ENCODE measurements around the gene SMCHD1.
"Not testable (repeated sequence)": the region's sequence is repeated elsewhere in the genome, so short reads cannot be mapped to it uniquely, and the experiment has no call there.

Gene SMCHD1

DNA sequence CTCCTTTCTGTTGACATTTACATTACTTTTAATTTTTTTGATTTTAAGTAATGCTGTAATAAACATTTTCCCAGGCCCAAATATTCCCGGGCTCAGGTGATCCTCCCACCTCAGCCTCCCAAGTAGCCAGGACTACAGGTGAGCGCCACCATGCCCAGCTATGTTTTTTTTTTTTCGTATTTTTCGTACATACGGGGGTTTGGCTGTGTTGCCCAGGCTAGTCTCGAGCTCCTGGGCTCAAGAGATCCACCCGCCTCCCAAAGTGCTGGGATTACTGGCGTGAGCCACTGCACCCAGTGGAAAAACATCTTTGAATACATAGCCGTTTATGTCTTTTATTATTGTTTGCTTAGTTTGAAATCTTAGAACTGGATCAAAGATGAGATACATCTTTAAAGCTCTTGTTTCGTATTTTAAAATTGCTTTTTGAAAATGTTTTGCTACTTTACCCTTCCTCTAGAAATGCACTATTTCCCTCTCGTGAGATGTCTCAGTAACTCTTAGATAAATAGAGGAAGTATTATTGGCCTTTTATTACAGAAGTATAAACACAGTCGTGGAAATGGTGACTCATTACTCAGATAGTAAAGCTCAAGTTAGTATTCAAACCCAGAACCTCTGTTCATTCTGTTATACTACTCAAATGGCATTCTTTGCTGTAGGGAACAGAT, 2.4 kb downstream of the SMCHD1 start:
- H3K27me3 ChIP-seq (replicated peaks; ENCODE audit: control insufficient read depth, insufficient read depth, low read length): no peaks in the 10 kb centered on the region
- H3K4me3 ChIP-seq (ENCODE audit: low read length): peak overlapping the region; percentile 98
- peak overlapping the region; percentile 95 for H3K9ac ChIP-seq (ENCODE audit: low read length)
- peak; percentile 89 for DNase-seq (ENCODE audit: low read depth)
- H3K4me1 ChIP-seq (ENCODE audit: control insufficient read depth, insufficient read depth, low read length): peaks cover 19% of the 10 kb centered on the region
- no peaks in the 10 kb centered on the region for H3K36me3 ChIP-seq (ENCODE audit: control insufficient read depth, insufficient read depth, low read length, severe bottlenecking)
- no peaks in the 10 kb centered on the region for H3K9me3 ChIP-seq (ENCODE audit: control insufficient read depth, low read length)

GRCh38 chr18:2660849-2661248, 5.3 kb downstream of the SMCHD1 start:
- peaks cover 19% of the 10 kb centered on the region for H3K4me1 ChIP-seq (ENCODE audit: control insufficient read depth, insufficient read depth, low read length)
- DNase-seq (ENCODE audit: low read depth); H3K4me3 ChIP-seq (ENCODE audit: low read length); H3K36me3 ChIP-seq (ENCODE audit: control insufficient read depth, insufficient read depth, low read length, severe bottlenecking); H3K27me3 ChIP-seq (replicated peaks; ENCODE audit: control insufficient read depth, insufficient read depth, low read length); H3K9ac ChIP-seq (ENCODE audit: low read length); H3K9me3 ChIP-seq (ENCODE audit: control insufficient read depth, low read length): not testable (repeated sequence)

- not testable (repeated sequence) for H3K9ac ChIP-seq (ENCODE audit: low read length); DNase-seq (ENCODE audit: low read depth); H3K4me3 ChIP-seq (ENCODE audit: low read length); H3K36me3 ChIP-seq (ENCODE audit: control insufficient read depth, insufficient read depth, low read length, severe bottlenecking); H3K27me3 ChIP-seq (replicated peaks; ENCODE audit: control insufficient read depth, insufficient read depth, low read length); H3K9me3 ChIP-seq (ENCODE audit: control insufficient read depth, low read length)
- H3K4me1 ChIP-seq (ENCODE audit: control insufficient read depth, insufficient read depth, low read length): peaks cover 18% of the 10 kb centered on the region
These were observed 6.8 kb downstream of the SMCHD1 start for GRCh38 chr18:2662288-2662687.

DNA sequence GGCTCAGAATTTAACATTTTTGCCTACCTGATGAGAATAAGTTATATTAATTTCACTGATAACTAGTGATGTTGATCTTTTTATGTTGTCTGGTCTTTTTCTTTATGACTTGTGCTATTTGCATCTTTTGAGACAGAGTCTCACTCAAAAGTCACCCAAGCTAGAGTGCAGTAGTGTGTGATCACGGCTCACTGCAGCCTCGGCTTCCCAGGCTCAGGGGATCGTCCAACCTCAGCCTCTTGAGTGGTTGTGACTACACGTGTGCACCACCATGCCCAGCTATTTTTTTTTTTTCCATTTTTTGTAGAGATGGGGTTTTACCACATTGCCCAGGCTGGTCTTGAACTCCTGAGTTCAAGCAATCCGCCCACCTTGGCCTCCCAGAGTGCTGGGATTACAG, 7.5 kb downstream of the SMCHD1 start:
- no peak for DNase-seq (ENCODE audit: low read depth)
- Histone ChIP-seq H3K36me3 (ENCODE audit: control insufficient read depth, insufficient read depth, low read length, severe bottlenecking) (peaks cover 11% of the 10 kb centered on the region), H3K4me3 (ENCODE audit: low read length) (no peak overlapping the region), H3K9me3 (ENCODE audit: control insufficient read depth, low read length) (no peaks in the 10 kb centered on the region), H3K9ac (ENCODE audit: low read length) (no peak overlapping the region), H3K27me3 (replicated peaks; ENCODE audit: control insufficient read depth, insufficient read depth, low read length) (no peaks in the 10 kb centered on the region), H3K4me1 (ENCODE audit: control insufficient read depth, insufficient read depth, low read length) (peaks cover 11% of the 10 kb centered on the region)

DNA sequence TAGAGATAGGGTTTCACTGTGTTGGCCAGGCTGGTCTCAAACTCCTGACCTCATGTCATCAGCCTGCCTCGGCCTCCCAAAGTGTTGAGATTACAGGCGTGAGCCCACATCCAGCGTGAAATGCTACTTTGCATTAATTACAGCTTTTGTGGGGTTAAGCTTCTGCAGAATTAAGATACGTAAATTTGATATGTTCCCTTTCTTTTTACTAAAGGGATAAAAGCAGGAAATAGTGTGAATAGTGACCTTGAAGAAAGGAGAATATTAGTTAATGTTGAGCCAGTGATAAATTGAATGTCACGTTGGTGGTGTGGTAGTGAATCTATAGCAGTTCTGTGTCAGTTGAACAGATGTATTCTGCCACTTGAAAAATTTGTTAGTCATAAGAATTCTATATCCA, 16.9 kb downstream of the SMCHD1 start:
- DNase-seq (ENCODE audit: low read depth): no peak
- no peak overlapping the region for H3K9ac ChIP-seq (ENCODE audit: low read length)
- H3K9me3 ChIP-seq (ENCODE audit: control insufficient read depth, low read length): no peaks in the 10 kb centered on the region
- H3K27me3 ChIP-seq (replicated peaks; ENCODE audit: control insufficient read depth, insufficient read depth, low read length): no peaks in the 10 kb centered on the region
- peaks cover 8% of the 10 kb centered on the region for H3K4me1 ChIP-seq (ENCODE audit: control insufficient read depth, insufficient read depth, low read length)
- H3K36me3 ChIP-seq (ENCODE audit: control insufficient read depth, insufficient read depth, low read length, severe bottlenecking): peaks cover 71% of the 10 kb centered on the region
- no peak overlapping the region for H3K4me3 ChIP-seq (ENCODE audit: low read length)

- H3K9me3 ChIP-seq (ENCODE audit: control insufficient read depth, low read length): no peaks in the 10 kb centered on the region
- no peaks in the 10 kb centered on the region for H3K27me3 ChIP-seq (replicated peaks; ENCODE audit: control insufficient read depth, insufficient read depth, low read length)
- peaks cover 69% of the 10 kb centered on the region for H3K36me3 ChIP-seq (ENCODE audit: control insufficient read depth, insufficient read depth, low read length, severe bottlenecking)
- no peak for DNase-seq (ENCODE audit: low read depth)
- no peak overlapping the region for H3K9ac ChIP-seq (ENCODE audit: low read length)
- no peak overlapping the region for H3K4me3 ChIP-seq (ENCODE audit: low read length)
- H3K4me1 ChIP-seq (ENCODE audit: control insufficient read depth, insufficient read depth, low read length): peaks cover 8% of the 10 kb centered on the region
These were observed 17.3 kb downstream of the SMCHD1 start for GRCh38 chr18:2672872-2673271.

DNA sequence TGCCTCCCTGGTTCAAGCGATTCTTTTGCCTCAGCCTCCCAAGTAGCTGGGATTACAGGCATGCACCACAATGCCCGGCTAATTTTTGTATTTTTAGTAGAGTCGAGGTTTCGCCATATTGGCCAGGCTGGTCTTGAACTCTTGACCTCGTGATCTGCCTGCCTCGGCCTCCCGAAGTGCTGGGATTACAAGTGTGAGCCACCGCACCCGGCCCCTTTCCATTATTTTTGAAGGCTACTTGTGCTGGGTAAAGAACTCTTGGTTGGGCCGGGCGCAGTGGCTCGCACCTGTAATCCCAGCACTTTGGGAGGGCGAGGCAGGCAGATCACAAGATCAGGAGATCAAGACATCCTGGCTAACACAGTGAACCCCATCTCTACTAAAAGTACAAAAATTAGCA, 23.4 kb downstream of the SMCHD1 start:
- not testable (repeated sequence) for DNase-seq (ENCODE audit: low read depth); H3K27me3 ChIP-seq (replicated peaks; ENCODE audit: control insufficient read depth, insufficient read depth, low read length); H3K9ac ChIP-seq (ENCODE audit: low read length); H3K9me3 ChIP-seq (ENCODE audit: control insufficient read depth, low read length); H3K4me3 ChIP-seq (ENCODE audit: low read length)
- peaks cover 32% of the 10 kb centered on the region for H3K36me3 ChIP-seq (ENCODE audit: control insufficient read depth, insufficient read depth, low read length, severe bottlenecking)
- H3K4me1 ChIP-seq (ENCODE audit: control insufficient read depth, insufficient read depth, low read length): peaks cover 15% of the 10 kb centered on the region

DNA sequence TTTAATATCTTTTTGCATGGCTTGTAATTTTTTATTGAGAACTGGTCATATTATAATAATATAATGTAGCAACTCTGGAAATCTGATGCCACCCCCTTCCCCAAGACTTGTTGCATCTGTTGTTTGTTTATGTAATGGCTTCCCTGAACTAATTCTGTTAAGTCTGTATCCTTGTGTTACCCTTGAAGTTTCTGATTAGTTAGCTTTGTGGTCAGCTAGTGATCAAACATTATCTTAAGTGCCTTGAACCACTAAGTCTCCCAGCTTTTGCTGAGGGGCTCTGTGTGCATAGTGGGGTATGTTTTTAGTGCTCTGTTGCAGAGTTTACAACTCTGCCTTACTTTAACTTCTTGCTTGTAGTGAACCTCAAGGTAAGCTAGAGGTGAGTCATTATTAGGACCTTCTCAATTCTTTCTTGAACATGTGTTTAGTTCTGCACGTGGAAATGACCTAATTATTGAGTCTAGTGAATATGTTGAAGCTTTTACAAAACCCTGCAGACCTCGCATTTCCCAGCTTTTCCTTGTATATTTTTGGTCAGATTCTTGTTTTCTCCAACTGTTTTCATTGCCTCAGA, 24.8 kb downstream of the SMCHD1 start:
- Histone ChIP-seq H3K9me3 (ENCODE audit: control insufficient read depth, low read length) (no peaks in the 10 kb centered on the region), H3K36me3 (ENCODE audit: control insufficient read depth, insufficient read depth, low read length, severe bottlenecking) (peaks cover 20% of the 10 kb centered on the region), H3K27me3 (replicated peaks; ENCODE audit: control insufficient read depth, insufficient read depth, low read length) (no peaks in the 10 kb centered on the region), H3K4me3 (ENCODE audit: low read length) (no peak overlapping the region), H3K4me1 (ENCODE audit: control insufficient read depth, insufficient read depth, low read length) (peaks cover 8% of the 10 kb centered on the region), H3K9ac (ENCODE audit: low read length) (no peak overlapping the region)
- DNase-seq (ENCODE audit: low read depth): peak; percentile 14

DNA sequence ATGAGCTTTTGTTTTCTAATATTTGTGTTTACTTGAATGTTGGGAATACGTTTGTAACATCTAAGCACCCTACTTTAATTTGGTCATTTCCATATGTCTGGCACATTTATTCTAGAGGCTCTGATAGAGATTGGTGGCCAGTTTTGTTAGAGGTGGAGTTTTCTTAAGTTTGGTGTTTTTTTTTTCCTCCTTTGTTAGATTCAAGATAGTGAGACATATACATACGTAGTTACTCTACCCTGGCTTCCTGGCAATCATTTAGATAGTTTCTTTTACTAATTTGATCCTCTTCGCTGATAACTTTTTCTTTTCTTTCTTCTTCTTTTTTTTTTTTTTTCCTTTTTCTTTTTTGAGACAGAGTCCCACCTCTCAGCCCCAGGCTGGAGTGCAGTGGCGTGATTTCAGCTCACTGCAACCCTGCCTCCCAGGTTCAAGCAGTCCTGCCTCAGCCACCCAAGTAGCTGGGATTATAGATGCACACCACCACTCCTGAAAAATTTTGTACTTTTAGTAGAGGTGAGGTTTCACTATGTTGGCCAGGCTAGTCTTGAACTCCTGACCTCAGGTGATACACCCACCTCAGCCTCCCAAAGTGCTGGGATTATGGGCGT, 26.6 kb downstream of the SMCHD1 start:
- no peak for DNase-seq (ENCODE audit: low read depth)
- H3K27me3 ChIP-seq (replicated peaks; ENCODE audit: control insufficient read depth, insufficient read depth, low read length): no peaks in the 10 kb centered on the region
- H3K9ac ChIP-seq (ENCODE audit: low read length): no peak overlapping the region
- H3K4me1 ChIP-seq (ENCODE audit: control insufficient read depth, insufficient read depth, low read length): peaks cover 8% of the 10 kb centered on the region
- peaks cover 11% of the 10 kb centered on the region for H3K9me3 ChIP-seq (ENCODE audit: control insufficient read depth, low read length)
- H3K4me3 ChIP-seq (ENCODE audit: low read length): no peak overlapping the region
- peaks cover 21% of the 10 kb centered on the region for H3K36me3 ChIP-seq (ENCODE audit: control insufficient read depth, insufficient read depth, low read length, severe bottlenecking)

GRCh38 chr18:2683055-2683454, 27.5 kb downstream of the SMCHD1 start:
- peaks cover 31% of the 10 kb centered on the region for H3K36me3 ChIP-seq (ENCODE audit: control insufficient read depth, insufficient read depth, low read length, severe bottlenecking)
- H3K27me3 ChIP-seq (replicated peaks; ENCODE audit: control insufficient read depth, insufficient read depth, low read length): no peaks in the 10 kb centered on the region
- DNase-seq (ENCODE audit: low read depth): no peak
- no peak overlapping the region for H3K9ac ChIP-seq (ENCODE audit: low read length)
- no peak overlapping the region for H3K4me3 ChIP-seq (ENCODE audit: low read length)
- H3K9me3 ChIP-seq (ENCODE audit: control insufficient read depth, low read length): peaks cover 16% of the 10 kb centered on the region
- peaks cover 8% of the 10 kb centered on the region for H3K4me1 ChIP-seq (ENCODE audit: control insufficient read depth, insufficient read depth, low read length)

GRCh38 chr18:2686349-2686968, 30.9 kb downstream of the SMCHD1 start:
- no peak overlapping the region for H3K9ac ChIP-seq (ENCODE audit: low read length)
- H3K27me3 ChIP-seq (replicated peaks; ENCODE audit: control insufficient read depth, insufficient read depth, low read length): no peaks in the 10 kb centered on the region
- H3K9me3 ChIP-seq (ENCODE audit: control insufficient read depth, low read length): peaks cover 16% of the 10 kb centered on the region
- peaks cover 8% of the 10 kb centered on the region for H3K4me1 ChIP-seq (ENCODE audit: control insufficient read depth, insufficient read depth, low read length)
- peaks cover 40% of the 10 kb centered on the region for H3K36me3 ChIP-seq (ENCODE audit: control insufficient read depth, insufficient read depth, low read length, severe bottlenecking)
- DNase-seq (ENCODE audit: low read depth): no peak
- no peak overlapping the region for H3K4me3 ChIP-seq (ENCODE audit: low read length)

Measured in adipocyte (in vitro differentiated cells).